Smooth muscle cell (in vitro differentiated cells): ENCODE results near the gene ZNF554. TPM values are rescaled to one million over a fixed set of nuclear protein-coding genes. Genes with fewer than 3 reads are reported as not detected.

Experiments used
- DNase-seq: peaks from one replicate; lab custom pipeline; 2025; ENCODE audit not compliant: unreplicated experiment; lab: John Stamatoyannopoulos, UW
- H2AFZ ChIP-seq: fragments of 200-600 bp; sonication (generic); 2 replicates; pipeline ENCODE4 v1.6.0; 2016; ENCODE audit warnings: antibody characterized with exemption, low read depth, mild to moderate bottlenecking
- H3F3A ChIP-seq: fragments of 200-600 bp; sonication (generic); 2 replicates; pipeline ENCODE4 v1.6.0; 2017; ENCODE audit warnings: antibody characterized with exemption, low read depth
- H3K27ac ChIP-seq: fragments of 200-600 bp; sonication (generic); 2 replicates; pipeline ENCODE4 v1.5.1; 2016; ENCODE audit warnings: low read depth, mild to moderate bottlenecking
- H3K27me3 ChIP-seq: fragments of 200-600 bp; sonication (generic); 2 replicates; pipeline ENCODE4 v1.6.1; 2016; ENCODE audit warnings: low read depth, mild to moderate bottlenecking
- H3K36me3 ChIP-seq: fragments of 200-600 bp; sonication (generic); 2 replicates; pipeline ENCODE4 v1.5.1; 2016; ENCODE audit warnings: low read depth
- H3K4me1 ChIP-seq: fragments of 200-600 bp; sonication (generic); 2 replicates; pipeline ENCODE4 v1.5.1; 2016; ENCODE audit warnings: low read depth
- H3K4me2 ChIP-seq: fragments of 200-600 bp; sonication (generic); 2 replicates; pipeline ENCODE4 v1.6.0; 2016; ENCODE audit warnings: mild to moderate bottlenecking
- H3K4me3 ChIP-seq: fragments of 200-600 bp; sonication (generic); 2 replicates; pipeline ENCODE4 v1.5.1; 2016; ENCODE audit warnings: mild to moderate bottlenecking
- H3K79me2 ChIP-seq: fragments of 200-600 bp; sonication (generic); 2 replicates; pipeline ENCODE4 v1.6.0; 2016; ENCODE audit warnings: low read depth, mild to moderate bottlenecking
- H3K9ac ChIP-seq: fragments of 200-600 bp; sonication (generic); 2 replicates; pipeline ENCODE4 v1.6.0; 2016; ENCODE audit warnings: low read depth
- H3K9me3 ChIP-seq: fragments of 200-600 bp; sonication (generic); replicated peaks from 2 replicates; pipeline ENCODE4 v1.5.1; 2016; ENCODE audit warnings: low read depth
- H4K20me1 ChIP-seq: fragments of 200-600 bp; sonication (generic); 2 replicates; pipeline ENCODE4 v1.6.0; 2016; ENCODE audit warnings: low read depth
- CTCF ChIP-seq: fragments of 200-600 bp; sonication (generic); IDR thresholded peaks from 2 replicates; pipeline ENCODE4 v1.5.1; 2017; ENCODE audit warnings: borderline replicate concordance, mild to moderate bottlenecking, antibody characterized with exemption; ENCODE audit not compliant: insufficient read depth, poor library complexity, severe bottlenecking
- WGBS: methylation state at CpG from one replicate; pipeline ENCODE4 v1.1.7; 2016; ENCODE audit warnings: low lambda C conversion rate; 5-methylcytosine and 5-hydroxymethylcytosine counted together
- polyA plus RNA-seq: library from polyadenylated mRNA; unstranded; fragments of >200 nt; fragmentation: Nextera tagmentation; extraction: Ambion mirVana; gene quantifications from 2 replicates; pipeline ENCODE4 v1.2.1, GENCODE V29; 2016
- total RNA-seq: library from RNA; depleted of rRNA; stranded (reverse); fragments of >200 nt; gene quantifications from 2 replicates; pipeline ENCODE4 v1.2.3, GENCODE V29; 2014

Gene ZNF554
- total and polyA plus RNA-seq, 2 experiments from 2014 or later = 2.3 to 4.8 TPM

- H3K79me2 ChIP-seq = no peaks in the 10 kb centered on the region
- 97% methylated on average over 21 of the region's 23 CpGs for WGBS
- H3F3A ChIP-seq = no peaks in the 10 kb centered on the region
- H4K20me1 ChIP-seq = peaks cover 5% of the 10 kb centered on the region
- DNase-seq = no peak
- no peak overlapping the region for H2AFZ ChIP-seq
- H3K27me3 ChIP-seq = no peaks in the 10 kb centered on the region
- no peaks in the 10 kb centered on the region for H3K4me1 ChIP-seq
- no peaks in the 10 kb centered on the region for H3K36me3 ChIP-seq
- H3K4me3 ChIP-seq = no peak overlapping the region
- H3K4me2 ChIP-seq = no peak overlapping the region
- TF ChIP-seq CTCF = no peak
- H3K27ac ChIP-seq = no peak overlapping the region
- H3K9me3 ChIP-seq = no peaks in the 10 kb centered on the region
- no peak overlapping the region for H3K9ac ChIP-seq
Measured at GRCh38 chr19:2805991-2806649, 13.5 kb upstream of the ZNF554 start.

GRCh38 chr19:2806736-2807378 is 12.8 kb upstream of the ZNF554 start:
- Histone ChIP-seq H3F3A (no peaks in the 10 kb centered on the region), H3K4me2 (no peak overlapping the region), H3K9ac (no peak overlapping the region), H2AFZ (no peak overlapping the region), H3K36me3 (no peaks in the 10 kb centered on the region), H4K20me1 (peaks cover 5% of the 10 kb centered on the region), H3K9me3 (no peaks in the 10 kb centered on the region), H3K27ac (no peak overlapping the region), H3K27me3 (no peaks in the 10 kb centered on the region), H3K4me1 (no peaks in the 10 kb centered on the region), H3K79me2 (no peaks in the 10 kb centered on the region), H3K4me3 (no peak overlapping the region)
- no peak for DNase-seq
- WGBS = 94% methylated on average over 33 of the region's 34 CpGs
- no peak for TF ChIP-seq CTCF

- Histone ChIP-seq H3K27ac (no peak overlapping the region), H3K9ac (no peak overlapping the region), H2AFZ (no peak overlapping the region), H4K20me1 (peaks cover 5% of the 10 kb centered on the region), H3K36me3 (no peaks in the 10 kb centered on the region), H3K4me1 (no peaks in the 10 kb centered on the region), H3K79me2 (no peaks in the 10 kb centered on the region), H3K4me3 (no peak overlapping the region), H3F3A (no peaks in the 10 kb centered on the region), H3K4me2 (no peak overlapping the region), H3K9me3 (no peaks in the 10 kb centered on the region), H3K27me3 (no peaks in the 10 kb centered on the region)
- WGBS = 98% methylated on average over 51 of the region's 56 CpGs
- no peak for TF ChIP-seq CTCF
- no peak for DNase-seq
Measured at GRCh38 chr19:2807379-2808128, 12.1 kb upstream of the ZNF554 start.
